Endothelial cell of umbilical vein (primary cell): ENCODE results near the gene DMAC2L. TPM values are rescaled to one million over a fixed set of nuclear protein-coding genes. Genes with fewer than 3 reads are reported as not detected.

Experiments used
- BruUV-seq: library from RNA; stranded (reverse); fragments of 400-500 nt; replicated peaks from 2 replicates; lab custom pipeline; 2021; lab: Mats Ljungman, UMichigan
- CTCF ChIA-PET: fragments of 300-600, 350-600 bp; sonication (Branson Sonifier 250); formaldehyde crosslinking; loops from one replicate; lab custom pipeline; 2021; ENCODE audit warnings: antibody characterized with exemption, inconsistent platforms; lab: Charles Lee
- POLR2A ChIA-PET: fragments of 300-600, 350-600 bp; sonication (Branson Sonifier 250); formaldehyde crosslinking; loops from one replicate; lab custom pipeline; 2021; ENCODE audit warnings: antibody characterized with exemption, inconsistent platforms; lab: Charles Lee
- DNase-seq: peaks from one replicate; pipeline ENCODE4 v3.0.0-alpha.2; 2011; ENCODE audit warnings: low read depth, low spot score
- FAIRE-seq: peaks from 2 replicates; lab custom pipeline; 2011; peaks lifted over from hg19 to GRCh38; lab: Jason Lieb, UNC
- H2AFZ ChIP-seq: 2 replicates; pipeline ENCODE4 v1.6.0; 2012; ENCODE audit warnings: low read depth, low read length, control low read depth, inconsistent platforms
- H3K27ac ChIP-seq: 2 replicates; pipeline ENCODE4 v1.5.1; 2011; ENCODE audit warnings: low read depth, mild to moderate bottlenecking, control low read depth, low read length, moderate library complexity; ENCODE audit not compliant: insufficient read depth
- H3K27me3 ChIP-seq, 2 experiments: 2 replicates each; pipeline versions ENCODE4 v1.6.0 to v1.6.1; 2011; ENCODE audit warnings: low read length in 2 of 2, mixed read lengths in 1 of 2; ENCODE audit not compliant: control insufficient read depth in 2 of 2, insufficient read depth in 2 of 2
- H3K36me3 ChIP-seq, 2 experiments: 2 replicates in 1 of 2; 3 replicates in 1 of 2; pipeline ENCODE4 v1.5.1; 2011; ENCODE audit warnings: low read length in 2 of 2, mild to moderate bottlenecking in 1 of 2, moderate library complexity in 1 of 2; ENCODE audit not compliant: control insufficient read depth in 2 of 2, insufficient read depth in 2 of 2; ENCODE audit errors: extremely low read depth in 1 of 2
- H3K4me1 ChIP-seq: 3 replicates; pipeline ENCODE4 v1.5.1; 2011; ENCODE audit warnings: mild to moderate bottlenecking, low read length; ENCODE audit not compliant: control insufficient read depth, insufficient read depth; ENCODE audit errors: extremely low read depth
- H3K4me2 ChIP-seq: 2 replicates; pipeline ENCODE4 v1.6.1; 2011; ENCODE audit warnings: low read length, control low read depth, mixed read lengths; ENCODE audit not compliant: insufficient read depth
- H3K4me3 ChIP-seq, 3 experiments: fragments of 200-600 bp in 1 of 3; sonication (generic), shearing (Covaris generic) in 1 of 3; replicated peaks in 1 of 3; 2 replicates each; pipeline ENCODE4 v1.5.1; 2011 to 2016; ENCODE audit warnings: control low read depth in 3 of 3, low read length in 3 of 3, mild to moderate bottlenecking in 2 of 3, inconsistent platforms in 1 of 3, low read depth in 1 of 3, moderate library complexity in 1 of 3; ENCODE audit not compliant: insufficient read depth in 1 of 3
- H3K79me2 ChIP-seq: 2 replicates; pipeline ENCODE4 v1.6.0; 2012; ENCODE audit warnings: low read length, inconsistent platforms; ENCODE audit not compliant: control insufficient read depth, insufficient read depth
- H3K9ac ChIP-seq: replicated peaks from 2 replicates; pipeline ENCODE3; 2011; ENCODE audit warnings: low read length, control low read depth; ENCODE audit not compliant: insufficient read depth; ENCODE audit errors: extremely low read depth
- H3K9me1 ChIP-seq: replicated peaks from 3 replicates; pipeline ENCODE4 v1.6.0; 2011; ENCODE audit warnings: mild to moderate bottlenecking, low read length; ENCODE audit not compliant: control insufficient read depth, insufficient read depth; ENCODE audit errors: extremely low read depth
- H3K9me3 ChIP-seq: replicated peaks from 2 replicates; pipeline ENCODE4 v1.5.1; 2012; ENCODE audit warnings: low read length, inconsistent platforms; ENCODE audit not compliant: control insufficient read depth, insufficient read depth
- H4K20me1 ChIP-seq: replicated peaks from 2 replicates; pipeline ENCODE3; 2011; ENCODE audit warnings: mild to moderate bottlenecking, low read length; ENCODE audit not compliant: control insufficient read depth, insufficient read depth; ENCODE audit errors: extremely low read depth
- EZH2 ChIP-seq: IDR thresholded peaks from 2 replicates; pipeline ENCODE4 v1.6.1; 2012; ENCODE audit warnings: borderline replicate concordance, low read depth, mild to moderate bottlenecking, moderate library complexity, low read length, inconsistent platforms; ENCODE audit not compliant: severe bottlenecking
- FOS ChIP-seq: IDR thresholded peaks from 2 replicates; pipeline ENCODE4 v1.6.1; 2011; ENCODE audit warnings: mild to moderate bottlenecking, low read length, moderate library complexity, borderline replicate concordance; ENCODE audit not compliant: insufficient read depth
- GATA2 ChIP-seq: IDR thresholded peaks from 2 replicates; pipeline ENCODE4 v1.7.0; 2011; ENCODE audit warnings: low read depth, mild to moderate bottlenecking, moderate library complexity, mixed read lengths, low read length; ENCODE audit not compliant: insufficient read length, insufficient read depth
- JUN ChIP-seq: IDR thresholded peaks from 2 replicates; pipeline ENCODE4 v1.6.1; 2011; ENCODE audit warnings: borderline replicate concordance, low read depth; ENCODE audit not compliant: insufficient read length, insufficient read depth
- MAX ChIP-seq: IDR thresholded peaks from 2 replicates; pipeline ENCODE4 v1.6.1; 2011; ENCODE audit not compliant: insufficient read depth, insufficient read length
- MYC ChIP-seq: IDR thresholded peaks from one replicate; pipeline ENCODE4 v1.6.1; 2011; ENCODE audit warnings: mild to moderate bottlenecking, low read depth, low read length
- POLR2A ChIP-seq: IDR thresholded peaks from 2 replicates; pipeline ENCODE4 v1.6.1; 2012; ENCODE audit warnings: low read depth, mild to moderate bottlenecking, control low read depth, low read length
- POLR2AphosphoS5 ChIP-seq: IDR thresholded peaks from 2 replicates; pipeline ENCODE4 v1.6.1; 2012; ENCODE audit warnings: low read depth, mild to moderate bottlenecking, control low read depth, low read length, moderate library complexity; ENCODE audit not compliant: insufficient read depth
- dilution Hi-C: fragments of 300-500 bp; cut with MboI; formaldehyde crosslinking; loops from one replicate; pipeline ENCODE4 v1.15.0; 2019; ENCODE audit warnings: low sequenced_read_pairs; ENCODE audit not compliant: extremely low pct_ligation_motif_present
- intact Hi-C: fragments of 100-400 bp; cut with micrococcal nuclease; formaldehyde crosslinking; loops from one replicate; pipeline ENCODE4 v1.10.0; 2022
- polyA plus RNA-seq, 4 experiments: library from polyadenylated mRNA; depleted of rRNA in 3 of 4; stranded (reverse) in 3 of 4; unstranded in 1 of 4; fragments of >200 nt; gene quantifications; 2 replicates each; pipeline versions ENCODE4 v1.2.1 to v1.2.3, GENCODE V29; 2011 to 2012; ENCODE audit warnings: missing spikeins in 1 of 4
- total RNA-seq: library from RNA; stranded (reverse); gene quantifications from 2 replicates; pipeline ENCODE4 v1.2.3, GENCODE V29; 2021
- TF ChIP-seq, protein P1 (sequence below), 2 donors: IDR thresholded peaks; 1 replicate in 1 of 2; 2 replicates in 1 of 2; pipeline ENCODE4 v1.5.1; 2011; ENCODE audit warnings: low read length in 2 of 2, mild to moderate bottlenecking in 2 of 2, moderate library complexity in 2 of 2, control low read depth in 1 of 2, inconsistent platforms in 1 of 2, low read depth in 1 of 2; ENCODE audit not compliant: insufficient read depth in 1 of 2; ENCODE audit errors: extremely low read depth in 1 of 2

Gene DMAC2L
- total and polyA plus RNA-seq, 2 donors (not counting 3 experiments of a cell fraction or from before 2014, with no cell fraction given) = 13.9 to 19.2 TPM

DNA sequence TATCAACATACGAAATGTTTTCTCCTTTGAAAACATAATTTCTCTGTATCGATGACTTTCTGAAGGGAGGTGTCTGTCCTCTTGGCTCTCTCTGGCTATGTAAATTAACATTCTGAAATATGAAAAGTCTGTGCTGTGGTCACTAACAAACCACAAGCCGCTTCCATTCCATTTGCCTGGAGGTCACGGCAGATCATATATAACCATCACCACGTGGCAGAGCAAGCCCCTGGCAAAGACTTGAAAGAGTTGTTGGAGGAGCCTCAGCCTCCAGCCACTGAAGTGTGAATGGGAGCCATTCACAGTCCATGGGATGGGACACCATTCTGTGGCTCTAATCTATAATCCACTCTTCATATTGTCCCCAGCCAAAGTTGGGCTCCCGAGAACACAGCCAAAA lies 45.0 kb downstream of the DMAC2L start:
- Histone ChIP-seq H3K36me3 (no peaks in the 10 kb centered on the region), H3K4me1 (no peaks in the 10 kb centered on the region), H3K9me1 (no peaks in the 10 kb centered on the region), H3K4me2 (no peak overlapping the region), H3K27me3 (no peaks in the 10 kb centered on the region), H3K9ac (no peak overlapping the region), H3K79me2 (no peaks in the 10 kb centered on the region), H3K9me3 (no peaks in the 10 kb centered on the region), H4K20me1 (no peaks in the 10 kb centered on the region), H3K4me3 (no peak overlapping the region), H3K27ac (no peak overlapping the region), H2AFZ (no peak overlapping the region)
- no TSS peak for BruUV-seq
- dilution Hi-C loops = no loop called here
- DNase-seq (no peak), FAIRE-seq (no peak)
- POLR2A ChIA-PET = no interaction called here
- CTCF ChIA-PET = no interaction called here
- intact Hi-C loops = no loop called here
- TF ChIP-seq POLR2AphosphoS5 (no peak), MYC (no peak), FOS (no peak), EZH2 (no peak), JUN (no peak), GATA2 (no peak), MAX (no peak), POLR2A (no peak)
- TF ChIP-seq, protein P1, sequence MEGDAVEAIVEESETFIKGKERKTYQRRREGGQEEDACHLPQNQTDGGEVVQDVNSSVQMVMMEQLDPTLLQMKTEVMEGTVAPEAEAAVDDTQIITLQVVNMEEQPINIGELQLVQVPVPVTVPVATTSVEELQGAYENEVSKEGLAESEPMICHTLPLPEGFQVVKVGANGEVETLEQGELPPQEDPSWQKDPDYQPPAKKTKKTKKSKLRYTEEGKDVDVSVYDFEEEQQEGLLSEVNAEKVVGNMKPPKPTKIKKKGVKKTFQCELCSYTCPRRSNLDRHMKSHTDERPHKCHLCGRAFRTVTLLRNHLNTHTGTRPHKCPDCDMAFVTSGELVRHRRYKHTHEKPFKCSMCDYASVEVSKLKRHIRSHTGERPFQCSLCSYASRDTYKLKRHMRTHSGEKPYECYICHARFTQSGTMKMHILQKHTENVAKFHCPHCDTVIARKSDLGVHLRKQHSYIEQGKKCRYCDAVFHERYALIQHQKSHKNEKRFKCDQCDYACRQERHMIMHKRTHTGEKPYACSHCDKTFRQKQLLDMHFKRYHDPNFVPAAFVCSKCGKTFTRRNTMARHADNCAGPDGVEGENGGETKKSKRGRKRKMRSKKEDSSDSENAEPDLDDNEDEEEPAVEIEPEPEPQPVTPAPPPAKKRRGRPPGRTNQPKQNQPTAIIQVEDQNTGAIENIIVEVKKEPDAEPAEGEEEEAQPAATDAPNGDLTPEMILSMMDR (IDR thresholded peaks at IDR 0.05; ENCODE audit: extremely low read depth in 1 of 2, insufficient read depth in 1 of 2, low read depth in 1 of 2, low read length in 2 of 2) = no peak
